ENCODE results near the gene CLCN7.

The CLCN7 gene

GRCh38 chr16:1486551-1487390, 11.9 kb upstream of the CLCN7 start:
- no peak for TF ChIP-seq FOXM1 (IDR thresholded peaks at IDR 0.05; ENCODE audit: borderline replicate concordance, low read depth)
- no peak for TF ChIP-seq TCF12 (IDR thresholded peaks at IDR 0.05; ENCODE audit: low read depth)
- no peak for TF ChIP-seq USF1 (IDR thresholded peaks at IDR 0.05)
- TF ChIP-seq TEAD4 (IDR thresholded peaks at IDR 0.05): no peak
- no peak for TF ChIP-seq CEBPB (IDR thresholded peaks at IDR 0.05)
- TF ChIP-seq RAD21 (IDR thresholded peaks at IDR 0.05; ENCODE audit: low read depth): no peak
- no peak for TF ChIP-seq EGR1 (IDR thresholded peaks at IDR 0.05)
- no peak for TF ChIP-seq TAF1 (IDR thresholded peaks at IDR 0.05; ENCODE audit: low read depth)
- TF ChIP-seq CREB1 (IDR thresholded peaks at IDR 0.05; ENCODE audit: low read depth): no peak

- no peak for TF ChIP-seq EGR1 (IDR thresholded peaks at IDR 0.05)
- TF ChIP-seq RAD21 (IDR thresholded peaks at IDR 0.05; ENCODE audit: low read depth): no peak
- TF ChIP-seq TCF12 (IDR thresholded peaks at IDR 0.05; ENCODE audit: low read depth): no peak
- TF ChIP-seq TEAD4 (IDR thresholded peaks at IDR 0.05): no peak
- TF ChIP-seq, protein P1, sequence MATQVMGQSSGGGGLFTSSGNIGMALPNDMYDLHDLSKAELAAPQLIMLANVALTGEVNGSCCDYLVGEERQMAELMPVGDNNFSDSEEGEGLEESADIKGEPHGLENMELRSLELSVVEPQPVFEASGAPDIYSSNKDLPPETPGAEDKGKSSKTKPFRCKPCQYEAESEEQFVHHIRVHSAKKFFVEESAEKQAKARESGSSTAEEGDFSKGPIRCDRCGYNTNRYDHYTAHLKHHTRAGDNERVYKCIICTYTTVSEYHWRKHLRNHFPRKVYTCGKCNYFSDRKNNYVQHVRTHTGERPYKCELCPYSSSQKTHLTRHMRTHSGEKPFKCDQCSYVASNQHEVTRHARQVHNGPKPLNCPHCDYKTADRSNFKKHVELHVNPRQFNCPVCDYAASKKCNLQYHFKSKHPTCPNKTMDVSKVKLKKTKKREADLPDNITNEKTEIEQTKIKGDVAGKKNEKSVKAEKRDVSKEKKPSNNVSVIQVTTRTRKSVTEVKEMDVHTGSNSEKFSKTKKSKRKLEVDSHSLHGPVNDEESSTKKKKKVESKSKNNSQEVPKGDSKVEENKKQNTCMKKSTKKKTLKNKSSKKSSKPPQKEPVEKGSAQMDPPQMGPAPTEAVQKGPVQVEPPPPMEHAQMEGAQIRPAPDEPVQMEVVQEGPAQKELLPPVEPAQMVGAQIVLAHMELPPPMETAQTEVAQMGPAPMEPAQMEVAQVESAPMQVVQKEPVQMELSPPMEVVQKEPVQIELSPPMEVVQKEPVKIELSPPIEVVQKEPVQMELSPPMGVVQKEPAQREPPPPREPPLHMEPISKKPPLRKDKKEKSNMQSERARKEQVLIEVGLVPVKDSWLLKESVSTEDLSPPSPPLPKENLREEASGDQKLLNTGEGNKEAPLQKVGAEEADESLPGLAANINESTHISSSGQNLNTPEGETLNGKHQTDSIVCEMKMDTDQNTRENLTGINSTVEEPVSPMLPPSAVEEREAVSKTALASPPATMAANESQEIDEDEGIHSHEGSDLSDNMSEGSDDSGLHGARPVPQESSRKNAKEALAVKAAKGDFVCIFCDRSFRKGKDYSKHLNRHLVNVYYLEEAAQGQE (IDR thresholded peaks at IDR 0.05; ENCODE audit: low read depth): no peak
- TF ChIP-seq ZBTB7A (IDR thresholded peaks at IDR 0.05; ENCODE audit: low read depth): no peak
- TF ChIP-seq NFIC (IDR thresholded peaks at IDR 0.05): no peak
- no peak for TF ChIP-seq CEBPB (IDR thresholded peaks at IDR 0.05)
Measured at GRCh38 chr16:1485847-1486496, 11.1 kb upstream of the CLCN7 start.

DNA sequence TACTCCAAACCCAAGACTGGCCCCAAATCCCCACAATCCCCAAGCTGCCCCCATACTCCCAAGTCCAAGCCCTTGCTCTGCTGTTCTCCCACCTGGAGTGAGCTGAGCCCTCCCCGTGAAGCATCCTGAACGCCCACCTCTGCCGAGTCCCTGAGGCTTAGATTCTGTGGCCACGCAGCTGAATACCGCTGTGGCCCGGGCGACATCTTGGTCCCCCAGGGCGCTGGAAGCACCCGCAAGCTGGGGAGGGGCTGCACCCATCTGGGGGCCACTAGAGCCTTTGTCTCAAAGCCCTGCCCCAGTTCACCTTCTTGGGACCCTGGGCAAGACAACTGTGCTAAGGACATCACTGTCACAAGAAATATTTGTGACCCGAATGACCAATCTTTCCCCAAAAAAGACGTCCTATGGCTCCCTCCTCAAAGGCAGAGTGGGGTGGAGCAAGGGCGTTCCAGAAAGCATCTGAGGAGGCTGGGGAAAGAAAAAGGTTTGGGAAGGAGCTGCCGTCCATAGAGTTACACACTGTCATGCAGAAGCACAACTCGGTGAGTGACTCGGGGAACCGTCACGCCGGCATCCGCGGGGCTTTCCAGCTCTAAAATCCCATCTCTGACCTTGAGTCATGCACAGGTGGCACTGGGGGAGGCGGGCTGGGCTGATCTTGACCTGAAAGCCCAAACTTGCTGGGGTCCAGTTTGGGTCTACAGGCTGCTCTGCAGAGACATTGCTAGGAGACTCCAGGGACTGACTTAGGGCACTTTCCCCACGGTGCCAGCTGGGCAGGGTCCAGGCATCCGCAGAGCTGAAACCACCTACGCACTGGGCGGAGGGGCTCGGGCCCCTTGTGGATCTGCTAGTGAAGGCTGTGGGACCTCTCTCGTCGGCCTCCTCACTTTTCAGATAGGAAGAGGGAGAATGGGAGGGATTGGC, 7.3 kb upstream of the CLCN7 start:
- TF ChIP-seq RAD21 (IDR thresholded peaks at IDR 0.05; ENCODE audit: low read depth): no peak
- TF ChIP-seq CEBPB (IDR thresholded peaks at IDR 0.05): no peak
- TF ChIP-seq EP300 (IDR thresholded peaks at IDR 0.05; ENCODE audit: borderline replicate concordance): no peak
- TF ChIP-seq, protein P2, sequence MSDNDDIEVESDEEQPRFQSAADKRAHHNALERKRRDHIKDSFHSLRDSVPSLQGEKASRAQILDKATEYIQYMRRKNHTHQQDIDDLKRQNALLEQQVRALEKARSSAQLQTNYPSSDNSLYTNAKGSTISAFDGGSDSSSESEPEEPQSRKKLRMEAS (IDR thresholded peaks at IDR 0.05): no peak
- TF ChIP-seq ZBTB7A (IDR thresholded peaks at IDR 0.05; ENCODE audit: low read depth): no peak
- no peak for TF ChIP-seq TCF12 (IDR thresholded peaks at IDR 0.05; ENCODE audit: low read depth)
- no peak for TF ChIP-seq NFIC (IDR thresholded peaks at IDR 0.05)
- no peak for TF ChIP-seq TAF1 (IDR thresholded peaks at IDR 0.05; ENCODE audit: low read depth)
- no peak for TF ChIP-seq FOXM1 (IDR thresholded peaks at IDR 0.05; ENCODE audit: borderline replicate concordance, low read depth)
- TF ChIP-seq TEAD4 (IDR thresholded peaks at IDR 0.05): no peak
- TF ChIP-seq, protein P1 (IDR thresholded peaks at IDR 0.05; ENCODE audit: low read depth): no peak
- TF ChIP-seq USF1 (IDR thresholded peaks at IDR 0.05): no peak
- TF ChIP-seq YY1 (IDR thresholded peaks at IDR 0.05; ENCODE audit: low read depth): no peak
- no peak for TF ChIP-seq EGR1 (IDR thresholded peaks at IDR 0.05)
- TF ChIP-seq CREB1 (IDR thresholded peaks at IDR 0.05; ENCODE audit: low read depth): no peak

- no peak for TF ChIP-seq YY1 (IDR thresholded peaks at IDR 0.05; ENCODE audit: low read depth)
- no peak for TF ChIP-seq TCF12 (IDR thresholded peaks at IDR 0.05; ENCODE audit: low read depth)
- no peak for TF ChIP-seq EP300 (IDR thresholded peaks at IDR 0.05; ENCODE audit: borderline replicate concordance)
- no peak for TF ChIP-seq CREB1 (IDR thresholded peaks at IDR 0.05; ENCODE audit: low read depth)
- TF ChIP-seq, protein P1 (IDR thresholded peaks at IDR 0.05; ENCODE audit: low read depth): no peak
- TF ChIP-seq USF1 (IDR thresholded peaks at IDR 0.05): no peak
- TF ChIP-seq NFIC (IDR thresholded peaks at IDR 0.05): no peak
- TF ChIP-seq, protein P2 (IDR thresholded peaks at IDR 0.05): no peak
- no peak for TF ChIP-seq TEAD4 (IDR thresholded peaks at IDR 0.05)
- no peak for TF ChIP-seq RAD21 (IDR thresholded peaks at IDR 0.05; ENCODE audit: low read depth)
- no peak for TF ChIP-seq EGR1 (IDR thresholded peaks at IDR 0.05)
Measured at GRCh38 chr16:1477033-1477432, 2.2 kb upstream of the CLCN7 start.

Data from Ishikawa (cell line).